ENCODE data around the gene YY1AP1. TPM values are rescaled to one million over a fixed set of nuclear protein-coding genes. Genes with fewer than 3 reads are reported as not detected.
A peak's percentile ranks its signal among the peaks of the same experiment; 100 is the strongest.
"Not testable (repeated sequence)": the region's sequence is repeated elsewhere in the genome, so short reads cannot be mapped to it uniquely, and the experiment has no call there.

The YY1AP1 gene
- total and polyA plus RNA-seq, 8 donors: 19.9 to 41.4 (median 24.2) TPM

DNA sequence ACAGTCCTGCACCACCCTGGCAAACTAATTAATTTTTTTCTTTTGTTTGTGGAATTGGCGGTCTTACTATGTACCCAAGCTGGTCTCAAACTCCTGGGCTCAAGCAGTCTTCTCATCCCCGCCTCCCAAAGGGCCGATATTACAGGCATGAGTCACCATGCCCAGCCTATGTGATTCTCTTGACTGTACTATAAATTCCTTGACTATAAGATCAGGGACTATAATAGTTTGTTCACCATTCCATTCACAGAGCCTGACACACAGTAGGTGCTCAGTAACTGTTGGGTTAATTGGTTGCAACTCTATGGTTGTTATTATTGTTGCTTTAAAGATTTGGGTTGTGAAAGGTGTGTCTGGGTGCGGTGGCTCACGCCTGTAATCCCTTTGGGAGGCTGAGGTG lies 17.6 kb upstream of the YY1AP1 start:
- TF ChIP-seq, protein P1, sequence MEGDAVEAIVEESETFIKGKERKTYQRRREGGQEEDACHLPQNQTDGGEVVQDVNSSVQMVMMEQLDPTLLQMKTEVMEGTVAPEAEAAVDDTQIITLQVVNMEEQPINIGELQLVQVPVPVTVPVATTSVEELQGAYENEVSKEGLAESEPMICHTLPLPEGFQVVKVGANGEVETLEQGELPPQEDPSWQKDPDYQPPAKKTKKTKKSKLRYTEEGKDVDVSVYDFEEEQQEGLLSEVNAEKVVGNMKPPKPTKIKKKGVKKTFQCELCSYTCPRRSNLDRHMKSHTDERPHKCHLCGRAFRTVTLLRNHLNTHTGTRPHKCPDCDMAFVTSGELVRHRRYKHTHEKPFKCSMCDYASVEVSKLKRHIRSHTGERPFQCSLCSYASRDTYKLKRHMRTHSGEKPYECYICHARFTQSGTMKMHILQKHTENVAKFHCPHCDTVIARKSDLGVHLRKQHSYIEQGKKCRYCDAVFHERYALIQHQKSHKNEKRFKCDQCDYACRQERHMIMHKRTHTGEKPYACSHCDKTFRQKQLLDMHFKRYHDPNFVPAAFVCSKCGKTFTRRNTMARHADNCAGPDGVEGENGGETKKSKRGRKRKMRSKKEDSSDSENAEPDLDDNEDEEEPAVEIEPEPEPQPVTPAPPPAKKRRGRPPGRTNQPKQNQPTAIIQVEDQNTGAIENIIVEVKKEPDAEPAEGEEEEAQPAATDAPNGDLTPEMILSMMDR (IDR thresholded peaks at IDR 0.05): no peak
- Histone ChIP-seq H3K36me3 (no peaks in the 10 kb centered on the region), H3K4me1 (no peaks in the 10 kb centered on the region), H3K4me3 (no peak overlapping the region), H3K9me3 (no peaks in the 10 kb centered on the region), H3K27ac (no peak overlapping the region), H3K27me3 (no peaks in the 10 kb centered on the region)
- 95% methylated on average over 5 of the region's 5 CpGs for WGBS, 2 donors
- DNase-seq: no peak
- no peak for ATAC-seq
- no peak for FAIRE-seq
- intact Hi-C loops (cut with DNase I): no loop called here

DNA sequence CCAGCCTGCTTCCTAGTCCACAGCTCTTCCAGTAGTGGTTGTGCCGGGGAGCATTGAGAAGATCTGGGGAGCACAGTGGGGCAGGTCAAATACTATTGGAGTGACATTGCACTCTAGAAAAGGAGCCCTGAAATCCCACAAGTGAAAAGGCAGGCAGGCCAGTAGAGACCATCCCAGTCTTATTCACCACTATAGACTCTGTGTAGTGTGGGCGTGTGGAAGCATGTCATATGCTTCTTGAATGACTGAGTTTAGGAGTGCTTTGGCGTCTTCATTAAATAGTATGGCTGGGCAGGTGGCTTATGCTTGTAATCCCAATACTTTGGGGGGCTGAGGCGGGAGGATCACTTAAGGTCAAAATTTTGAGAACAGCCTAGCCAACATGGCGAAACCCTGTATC lies 15.8 kb upstream of the YY1AP1 start:
- WGBS, 2 donors: 91 to 97% methylated on average over 4 to 5 of the region's 5 CpGs
- intact Hi-C loops (cut with DNase I); H3K27ac ChIP-seq; FAIRE-seq; H3K9me3 ChIP-seq; ATAC-seq; DNase-seq; H3K4me3 ChIP-seq; H3K4me1 ChIP-seq; H3K27me3 ChIP-seq; H3K36me3 ChIP-seq: not testable (repeated sequence)

DNA sequence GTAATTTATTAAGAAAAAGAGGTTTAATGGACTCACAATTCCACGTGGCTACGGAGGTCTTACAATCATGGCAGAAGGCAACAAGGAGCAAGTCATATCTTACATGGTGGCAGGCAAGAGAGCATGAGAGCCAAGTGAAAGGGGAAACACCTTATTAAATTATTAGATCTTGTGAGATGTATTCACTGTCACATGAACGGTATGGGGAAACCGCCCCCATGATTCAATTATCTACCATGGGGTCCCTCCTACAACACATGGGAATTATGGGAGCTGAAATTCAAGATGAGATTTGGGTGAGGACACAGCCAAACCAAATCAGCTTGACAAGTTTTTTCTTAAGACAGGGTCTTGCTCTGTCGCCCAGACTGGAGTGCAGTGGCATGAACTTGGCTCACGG lies 14.6 kb upstream of the YY1AP1 start:
- H3K27ac ChIP-seq: no peak overlapping the region
- ATAC-seq (no peak), FAIRE-seq (no peak), DNase-seq (no peak)
- no peaks in the 10 kb centered on the region for H3K27me3 ChIP-seq
- H3K36me3 ChIP-seq: no peaks in the 10 kb centered on the region
- TF ChIP-seq, protein P1 (IDR thresholded peaks at IDR 0.05): no peak
- intact Hi-C loops (cut with DNase I): no loop called here
- no peaks in the 10 kb centered on the region for H3K4me1 ChIP-seq
- 92 to 93% methylated on average over 6 of the region's 6 CpGs for WGBS, 2 donors
- no peak overlapping the region for H3K4me3 ChIP-seq
- no peaks in the 10 kb centered on the region for H3K9me3 ChIP-seq

DNA sequence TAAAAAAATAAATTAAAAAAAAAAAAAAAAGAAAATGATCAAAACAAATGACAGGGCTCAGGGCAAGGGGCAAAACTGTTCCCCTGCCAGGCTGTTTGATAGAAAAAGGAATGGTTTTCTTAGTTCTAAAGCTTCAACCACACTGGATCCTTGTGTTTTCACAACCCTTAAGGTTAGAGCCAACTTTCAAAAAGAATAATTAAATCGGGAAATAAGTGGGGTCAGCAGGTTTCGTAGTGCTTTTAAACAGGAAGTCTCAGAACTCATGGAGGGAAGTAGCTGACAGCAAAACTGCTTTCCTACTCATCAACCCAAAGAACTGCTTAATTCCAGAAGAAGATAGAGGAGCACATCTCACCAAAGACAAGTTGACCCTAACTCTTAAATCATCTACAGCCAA lies 13.1 kb upstream of the YY1AP1 start:
- H3K4me1 ChIP-seq; H3K36me3 ChIP-seq; H3K4me3 ChIP-seq; H3K27ac ChIP-seq; H3K27me3 ChIP-seq; H3K9me3 ChIP-seq; intact Hi-C loops (cut with DNase I); DNase-seq; FAIRE-seq: not testable (repeated sequence)
- ATAC-seq: peak in 1 of 4 donors; percentile 14
- WGBS, 2 donors: 74 to 77% methylated on average over 2 of the region's 2 CpGs

DNA sequence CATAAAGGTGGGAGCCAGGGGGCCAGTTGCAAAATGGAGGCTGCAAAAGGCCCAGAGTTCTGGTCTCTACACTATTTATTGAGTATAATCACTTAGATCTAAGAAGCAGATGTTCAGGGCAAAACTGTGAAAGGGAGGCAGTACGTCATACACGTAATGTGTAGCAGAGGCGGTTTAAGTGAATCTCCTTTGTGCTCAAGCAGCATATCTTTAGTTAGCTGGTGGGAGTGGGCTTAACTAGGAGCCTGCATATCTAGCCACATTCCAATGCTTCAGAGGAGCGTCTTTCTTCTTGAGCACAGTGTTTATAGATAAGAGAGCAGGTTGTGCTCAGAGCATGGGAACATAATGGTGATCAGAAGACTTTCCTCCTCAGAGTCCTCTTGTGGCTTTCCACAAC lies 10.5 kb upstream of the YY1AP1 start:
- H3K27ac ChIP-seq; FAIRE-seq; ATAC-seq; DNase-seq; H3K27me3 ChIP-seq; H3K36me3 ChIP-seq; H3K4me3 ChIP-seq; intact Hi-C loops (cut with DNase I); H3K9me3 ChIP-seq: not testable (repeated sequence)
- peaks cover 6 to 22% (median 15%) of the 10 kb centered on the region in 3 donors for H3K4me1 ChIP-seq
- 87% methylated on average over 4 of the region's 4 CpGs for WGBS, 2 donors

DNA sequence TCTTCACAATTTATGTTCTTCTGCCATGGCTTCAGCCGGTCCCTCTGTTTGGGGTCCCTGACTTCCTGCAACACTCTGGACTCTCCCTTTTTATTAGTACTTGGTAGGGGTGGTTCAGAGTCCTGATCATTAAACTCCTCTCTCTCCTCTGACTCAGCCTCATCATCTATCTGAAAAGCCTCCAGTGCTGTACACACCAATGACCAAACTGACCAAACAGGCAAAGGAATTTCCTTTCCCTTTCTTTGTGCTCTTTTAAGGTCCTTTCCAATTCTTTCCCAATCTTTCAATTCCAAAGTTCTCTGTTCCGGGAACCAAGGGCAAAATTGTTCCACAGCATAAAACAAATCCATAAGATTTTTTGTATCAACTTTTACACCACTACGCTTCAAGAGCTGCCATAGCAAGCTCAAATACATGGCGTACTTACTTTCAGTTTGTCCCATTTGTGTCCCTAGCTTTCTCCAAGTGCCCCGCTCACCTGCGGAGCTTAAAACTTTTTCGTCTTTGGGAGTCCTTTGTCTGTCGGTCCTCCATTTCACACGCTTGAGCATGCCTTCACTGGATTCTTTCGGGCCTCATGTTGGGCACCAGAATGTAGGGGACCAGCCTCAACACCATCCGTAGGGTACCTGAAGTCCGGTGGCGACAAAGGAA lies 9.9 kb upstream of the YY1AP1 start:
- H3K36me3 ChIP-seq: no peaks in the 10 kb centered on the region
- ATAC-seq (no peak), DNase-seq (no peak), FAIRE-seq (no peak)
- intact Hi-C loops (cut with DNase I): no loop called here
- TF ChIP-seq, protein P1 (IDR thresholded peaks at IDR 0.05): no peak
- H3K9me3 ChIP-seq: no peaks in the 10 kb centered on the region
- WGBS, 2 donors: 94 to 96% methylated on average over 13 of the region's 13 CpGs
- H3K4me1 ChIP-seq: peaks cover 6 to 23% (median 15%) of the 10 kb centered on the region in 3 donors
- H3K4me3 ChIP-seq: no peak overlapping the region
- H3K27ac ChIP-seq: no peak overlapping the region
- H3K27me3 ChIP-seq: no peaks in the 10 kb centered on the region

DNA sequence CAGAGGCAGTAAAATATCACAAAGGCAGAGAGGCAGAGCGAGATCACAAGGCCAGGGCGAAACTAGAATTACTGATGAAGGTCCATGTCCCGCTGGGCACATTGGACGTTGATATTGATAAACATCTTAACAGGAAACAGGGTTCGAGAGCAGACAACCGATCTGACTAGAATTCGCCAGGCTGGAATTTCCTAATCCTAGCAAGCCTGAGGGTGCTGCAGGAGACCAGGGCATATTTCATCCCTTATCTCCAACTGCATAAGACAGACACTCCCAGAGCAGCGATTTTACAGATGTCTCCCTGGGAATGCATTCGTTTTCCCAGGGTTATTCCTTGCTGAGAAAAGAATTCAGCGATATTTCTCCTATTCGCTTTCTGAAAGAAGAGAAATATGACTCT lies 9.0 kb upstream of the YY1AP1 start:
- intact Hi-C loops (cut with DNase I); H3K27me3 ChIP-seq; ATAC-seq; H3K27ac ChIP-seq; H3K9me3 ChIP-seq; H3K36me3 ChIP-seq; DNase-seq; H3K4me3 ChIP-seq; FAIRE-seq: not testable (repeated sequence)
- 91 to 93% methylated on average over 11 of the region's 11 CpGs for WGBS, 2 donors
- peaks cover 6 to 23% (median 15%) of the 10 kb centered on the region in 3 donors for H3K4me1 ChIP-seq
